BJ (cell line): ENCODE measurements around the gene CCL27. TPM values are rescaled to one million over a fixed set of nuclear protein-coding genes. Genes with fewer than 3 reads are reported as not detected.

Source experiments
- CTCF ChIA-PET: fragments of 350-600 bp; formaldehyde crosslinking; extraction: SDS; loops from one replicate; lab custom pipeline; 2021; ENCODE audit warnings: antibody characterized with exemption, inconsistent platforms; lab: Yijun Ruan, JAX
- POLR2A ChIA-PET: fragments of 300-600 bp; sonication (Branson Sonifier 250); formaldehyde crosslinking; extraction: SDS; loops from one replicate; lab custom pipeline; 2021; ENCODE audit warnings: antibody characterized with exemption; lab: Charles Lee
- DNase-seq: peaks from one replicate; pipeline ENCODE4 v3.0.0-alpha.2; 2011; ENCODE audit warnings: low read depth
- H3K27me3 ChIP-seq: 2 replicates; pipeline ENCODE4 v1.6.0; 2011; ENCODE audit warnings: low read length; ENCODE audit not compliant: control insufficient read depth, insufficient read depth
- H3K36me3 ChIP-seq: 2 replicates; pipeline ENCODE4 v1.5.1; 2011; ENCODE audit warnings: low read length; ENCODE audit not compliant: control insufficient read depth, insufficient read depth
- H3K4me3 ChIP-seq: 2 replicates; pipeline ENCODE4 v1.5.1; 2011; ENCODE audit warnings: low read depth, mild to moderate bottlenecking, control low read depth, low read length
- polyA plus RNA-seq: library from polyadenylated mRNA; depleted of rRNA; stranded (reverse); fragments of >200 nt; gene quantifications from 2 replicates; pipeline ENCODE4 v1.2.3, GENCODE V29; 2011
- TF ChIP-seq, protein P1 (sequence below): IDR thresholded peaks from 2 replicates; pipeline ENCODE4 v1.5.1; 2011; ENCODE audit warnings: low read depth, mild to moderate bottlenecking, control low read depth, inconsistent platforms, low read length, moderate library complexity; ENCODE audit not compliant: insufficient read depth

CCL27 gene
- polyA plus RNA-seq, 1 experiment = 0.12 TPM

DNA sequence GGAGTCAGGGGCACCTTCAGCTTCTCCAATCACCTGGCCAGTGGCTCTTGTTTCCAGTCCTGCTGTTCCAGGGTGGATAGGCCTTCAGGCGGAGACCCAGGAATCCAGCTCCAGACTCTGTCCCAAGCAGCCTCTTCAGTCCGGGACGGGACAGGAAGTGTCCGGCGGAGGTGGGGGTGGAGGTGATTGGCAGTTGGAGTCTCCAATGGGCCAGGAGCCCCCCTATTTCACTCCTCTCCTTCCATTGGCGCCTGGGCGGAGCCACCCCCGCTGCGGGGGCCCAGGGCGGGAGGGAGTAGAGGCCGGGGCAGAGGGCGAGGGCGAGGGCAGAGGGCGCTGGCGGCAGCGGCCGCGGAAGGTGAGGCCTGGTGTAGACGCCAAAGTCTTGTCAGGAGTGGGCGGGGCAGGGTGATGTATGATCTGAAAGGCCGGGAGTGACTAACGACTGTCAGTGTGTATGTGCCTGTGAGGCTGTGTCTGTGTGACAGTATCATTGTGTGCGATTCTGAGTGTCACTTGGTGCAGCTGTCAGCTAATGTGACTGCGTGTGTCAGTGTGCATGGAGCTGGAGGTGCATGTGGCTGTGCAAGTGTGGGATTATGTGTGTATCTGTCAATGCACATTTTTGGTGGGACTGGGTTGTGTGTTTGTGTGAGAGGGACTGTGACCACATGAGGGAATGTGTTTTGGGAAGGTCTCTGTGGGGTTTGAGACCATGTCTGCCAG lies 10.4 kb downstream of the CCL27 start, which contains the start of gene IL11RA:
IL11RA (plus strand) TSS at position 310 of the 726 bp plus-strand sequence. CDS start 3,033 bp downstream, outside the sequence.
- TF ChIP-seq, protein P1, sequence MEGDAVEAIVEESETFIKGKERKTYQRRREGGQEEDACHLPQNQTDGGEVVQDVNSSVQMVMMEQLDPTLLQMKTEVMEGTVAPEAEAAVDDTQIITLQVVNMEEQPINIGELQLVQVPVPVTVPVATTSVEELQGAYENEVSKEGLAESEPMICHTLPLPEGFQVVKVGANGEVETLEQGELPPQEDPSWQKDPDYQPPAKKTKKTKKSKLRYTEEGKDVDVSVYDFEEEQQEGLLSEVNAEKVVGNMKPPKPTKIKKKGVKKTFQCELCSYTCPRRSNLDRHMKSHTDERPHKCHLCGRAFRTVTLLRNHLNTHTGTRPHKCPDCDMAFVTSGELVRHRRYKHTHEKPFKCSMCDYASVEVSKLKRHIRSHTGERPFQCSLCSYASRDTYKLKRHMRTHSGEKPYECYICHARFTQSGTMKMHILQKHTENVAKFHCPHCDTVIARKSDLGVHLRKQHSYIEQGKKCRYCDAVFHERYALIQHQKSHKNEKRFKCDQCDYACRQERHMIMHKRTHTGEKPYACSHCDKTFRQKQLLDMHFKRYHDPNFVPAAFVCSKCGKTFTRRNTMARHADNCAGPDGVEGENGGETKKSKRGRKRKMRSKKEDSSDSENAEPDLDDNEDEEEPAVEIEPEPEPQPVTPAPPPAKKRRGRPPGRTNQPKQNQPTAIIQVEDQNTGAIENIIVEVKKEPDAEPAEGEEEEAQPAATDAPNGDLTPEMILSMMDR = no peak
- CTCF ChIA-PET = interaction anchor here (1.1 to 3.7 kb wide), 4 partner anchors 12 to 39 kb away, joined by 3 to 14 read pairs (median 7); no protein-coding TSS in a partner anchor
- Histone ChIP-seq H3K4me3 (peak within 1 kb of the TSS; percentile 47), H3K27me3 (no peaks in the 10 kb centered on the region), H3K36me3 (peaks cover 11% of the 10 kb centered on the region)
- POLR2A ChIA-PET = interaction anchor here (0.6 kb wide), 1 partner anchor 837 kb away, joined by 3 read pairs; no protein-coding TSS in a partner anchor
- no peak for DNase-seq

DNA sequence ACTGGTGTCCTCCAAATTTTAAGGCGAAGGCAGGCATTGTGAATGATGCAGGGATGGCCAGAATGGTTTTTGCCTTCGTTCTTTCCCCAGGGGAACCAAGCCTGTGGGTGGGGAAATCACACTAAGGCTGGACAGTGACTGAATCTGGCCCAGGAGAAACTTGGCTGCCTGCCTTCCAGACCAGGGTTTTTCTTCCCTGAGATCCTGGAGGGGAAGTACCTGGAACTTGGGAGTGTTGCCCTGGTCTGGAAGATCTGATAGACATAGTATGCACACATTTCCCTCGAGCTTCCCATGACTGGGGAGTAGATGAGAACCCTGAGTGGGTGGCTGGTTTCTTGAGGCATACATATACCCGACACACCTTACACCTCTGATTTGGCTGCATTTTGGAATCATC lies 11.1 kb downstream of the CCL27 start:
- CTCF ChIA-PET = interaction anchor here (1.1 to 3.7 kb wide), 3 partner anchors 13 to 38 kb away, joined by 3 to 14 read pairs (median 11); no protein-coding TSS in a partner anchor
- POLR2A ChIA-PET = no interaction called here
- Histone ChIP-seq H3K27me3 (no peaks in the 10 kb centered on the region), H3K4me3 (peak overlapping the region; percentile 47), H3K36me3 (peaks cover 11% of the 10 kb centered on the region)
- TF ChIP-seq, protein P1 = no peak
- no peak for DNase-seq

DNA sequence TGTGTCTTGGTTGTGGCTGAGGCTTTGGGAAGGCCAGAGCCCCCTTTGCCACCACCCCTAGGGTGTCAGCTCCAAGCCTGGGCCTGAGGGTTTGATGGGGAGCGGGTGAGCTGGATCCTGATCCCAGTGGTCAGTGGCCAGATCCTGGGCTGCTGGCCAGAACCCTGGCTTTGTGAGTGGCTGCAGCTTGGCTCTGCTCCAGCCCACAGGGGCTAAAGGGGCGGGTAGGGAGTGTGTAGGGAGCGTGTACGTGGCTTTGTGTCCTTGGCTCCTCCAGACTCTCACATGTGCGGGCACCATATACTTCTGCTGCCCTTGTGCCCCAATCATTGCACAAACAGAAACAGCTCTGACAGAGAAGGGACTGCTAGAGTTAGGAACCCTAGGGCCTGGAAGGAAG lies 11.6 kb downstream of the CCL27 start:
- TF ChIP-seq, protein P1 = no peak
- H3K27me3 ChIP-seq = no peaks in the 10 kb centered on the region
- ChIA-PET CTCF (interaction anchor here (1.1 to 3.7 kb wide), 3 partner anchors 13 to 37 kb away, joined by 3 to 14 read pairs (median 11); no protein-coding TSS in a partner anchor), POLR2A (no interaction called here)
- H3K36me3 ChIP-seq = peaks cover 11% of the 10 kb centered on the region
- DNase-seq = no peak
- H3K4me3 ChIP-seq = no peak overlapping the region

DNA sequence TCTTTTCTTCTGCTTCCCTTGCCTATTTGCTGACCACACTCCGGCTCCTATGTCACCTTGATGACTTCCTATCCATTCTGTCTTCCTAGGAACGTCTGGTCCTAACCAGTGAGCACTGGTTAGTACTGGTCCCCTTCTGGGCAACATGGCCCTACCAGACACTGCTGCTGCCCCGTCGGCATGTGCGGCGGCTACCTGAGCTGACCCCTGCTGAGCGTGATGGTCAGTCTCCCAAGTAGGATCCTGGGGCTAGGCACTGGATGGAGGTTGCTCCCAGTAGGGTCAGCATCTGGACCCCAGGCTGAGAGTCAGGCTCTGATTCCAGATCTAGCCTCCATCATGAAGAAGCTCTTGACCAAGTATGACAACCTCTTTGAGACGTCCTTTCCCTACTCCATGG lies 13.8 kb downstream of the CCL27 start:
- POLR2A ChIA-PET = no interaction called here
- no peak for DNase-seq

More for the DNA sequence above, 13.8 kb downstream of the CCL27 start:
- CTCF ChIA-PET = interaction anchor here (1.3 to 8.1 kb wide), 3 partner anchors 13 to 54 kb away, joined by 3 to 87 read pairs (median 4); partner anchors contain the start of gene SIGMAR1
- H3K36me3 ChIP-seq = peaks cover 11% of the 10 kb centered on the region
- TF ChIP-seq, protein P1 = no peak
- no peaks in the 10 kb centered on the region; the same call in 1 of the 2 replicates for H3K27me3 ChIP-seq
- H3K4me3 ChIP-seq = no peak overlapping the region
